Nephron progenitor cell (in vitro differentiated cells): ENCODE data around the gene TMEM169.

ENCODE experiments used
- DNase-seq: peaks from one replicate; pipeline ENCODE4 v3.0.0; 2021
- H3K27ac Mint-ChIP-seq: 2 replicates; pipeline ENCODE4 v1.8.0; 2021; ENCODE audit warnings: mild to moderate bottlenecking, moderate library complexity, mixed read lengths
- H3K27me3 Mint-ChIP-seq: 2 replicates; pipeline ENCODE4 v1.8.0; 2021; ENCODE audit warnings: mild to moderate bottlenecking, low read depth, mixed read lengths; ENCODE audit not compliant: poor library complexity
- H3K36me3 Mint-ChIP-seq: 2 replicates; pipeline ENCODE4 v1.8.0; 2021; ENCODE audit warnings: low read depth, mixed read lengths
- H3K4me1 Mint-ChIP-seq: 2 replicates; pipeline ENCODE4 v1.8.0; 2021; ENCODE audit warnings: mixed read lengths
- H3K4me3 Mint-ChIP-seq: 2 replicates; pipeline ENCODE4 v1.8.0; 2021; ENCODE audit warnings: mild to moderate bottlenecking, moderate library complexity, mixed read lengths
- H3K9me3 Mint-ChIP-seq: 2 replicates; pipeline ENCODE4 v1.8.0; 2021; ENCODE audit warnings: mild to moderate bottlenecking, moderate library complexity, mixed read lengths
- CTCF ChIP-seq: fragments of 200-600 bp; sonication (generic); IDR thresholded peaks from 2 replicates; pipeline ENCODE4 v1.5.0; 2021; ENCODE audit warnings: antibody characterized with exemption

Gene TMEM169

GRCh38 chr2:216147172-216148131 is 65.7 kb downstream of the TMEM169 start:
- H3K4me3 Mint-ChIP-seq = no peak overlapping the region
- no peaks in the 10 kb centered on the region for H3K27me3 Mint-ChIP-seq
- H3K27ac Mint-ChIP-seq = peak overlapping the region; percentile 92
- peaks cover 56% of the 10 kb centered on the region for H3K36me3 Mint-ChIP-seq
- no peaks in the 10 kb centered on the region for H3K4me1 Mint-ChIP-seq
- DNase-seq = no peak
- TF ChIP-seq CTCF = no peak
- no peaks in the 10 kb centered on the region for H3K9me3 Mint-ChIP-seq

- Mint-ChIP-seq H3K4me1 (no peaks in the 10 kb centered on the region), H3K36me3 (peaks cover 60% of the 10 kb centered on the region), H3K9me3 (no peaks in the 10 kb centered on the region), H3K4me3 (no peak overlapping the region), H3K27ac (peak overlapping the region; percentile 33), H3K27me3 (no peaks in the 10 kb centered on the region)
- DNase-seq = no peak
- no peak for TF ChIP-seq CTCF
Measured at GRCh38 chr2:216148983-216149382, 67.3 kb downstream of the TMEM169 start.

- H3K27ac Mint-ChIP-seq = no peak overlapping the region
- no peak for TF ChIP-seq CTCF
- no peaks in the 10 kb centered on the region for H3K4me1 Mint-ChIP-seq
- no peak overlapping the region for H3K4me3 Mint-ChIP-seq
- H3K27me3 Mint-ChIP-seq = no peaks in the 10 kb centered on the region
- H3K36me3 Mint-ChIP-seq = peaks cover 67% of the 10 kb centered on the region
- H3K9me3 Mint-ChIP-seq = no peaks in the 10 kb centered on the region
- no peak for DNase-seq
Measured at GRCh38 chr2:216149741-216150140, 68.0 kb downstream of the TMEM169 start.

GRCh38 chr2:216151313-216152025 is 69.8 kb downstream of the TMEM169 start:
- Mint-ChIP-seq H3K4me3 (no peak overlapping the region), H3K27ac (peak overlapping the region; percentile 81), H3K27me3 (no peaks in the 10 kb centered on the region), H3K4me1 (no peaks in the 10 kb centered on the region), H3K9me3 (no peaks in the 10 kb centered on the region), H3K36me3 (peaks cover 84% of the 10 kb centered on the region)
- no peak for DNase-seq
- no peak for TF ChIP-seq CTCF
